ENCODE measurements around the gene RNF8. TPM values are rescaled to one million over a fixed set of nuclear protein-coding genes. Genes with fewer than 3 reads are reported as not detected.

RNF8 gene
- total RNA-seq, 1 experiment from 2014 or later, result 40.3 TPM

Other genes with a start within 250 kb of the RNF8 start
- 33.3 and 45.3 TPM in 2 replicates for gene PIM1, start 183.8 kb upstream of the RNF8 start, total RNA-seq (2014; rRNA removed; shearing (Covaris generic))
- 6.1 and 7.7 TPM in 2 replicates for gene TBC1D22B, start 96.2 kb upstream of the RNF8 start, total RNA-seq (2014; rRNA removed; shearing (Covaris generic))
- 0.12 and 0.40 TPM in 2 replicates for gene TMEM217, start 95.8 kb upstream of the RNF8 start, total RNA-seq (2014; rRNA removed; shearing (Covaris generic))
- 38.2 and 38.5 TPM in 2 replicates for gene CMTR1, start 79.2 kb downstream of the RNF8 start, total RNA-seq (2014; rRNA removed; shearing (Covaris generic))
- gene CCDC167, start 145.9 kb downstream of the RNF8 start, total RNA-seq (2014; rRNA removed; shearing (Covaris generic)), result 115 and 126 TPM in 2 replicates